ENCODE results near the gene AADAC.
A peak's percentile ranks its signal among the peaks of the same experiment; 100 is the strongest.

The AADAC gene

GRCh38 chr3:151818361-151818760, 4.4 kb downstream of the AADAC start:
- TF ChIP-seq CTCF (conservative IDR thresholded peaks at IDR 0.05), result no peak
- H3K27ac ChIP-seq, result no peak overlapping the region

GRCh38 chr3:151819910-151820309, 6.0 kb downstream of the AADAC start:
- H3K27ac ChIP-seq, result no peak overlapping the region
- no peak for TF ChIP-seq CTCF (conservative IDR thresholded peaks at IDR 0.05)

- TF ChIP-seq CTCF (conservative IDR thresholded peaks at IDR 0.05), result no peak
Observed at GRCh38 chr3:151827816-151828215, 13.9 kb downstream of the AADAC start.

GRCh38 chr3:151835751-151836525, 22.0 kb downstream of the AADAC start:
- no peak overlapping the region for H3K27ac ChIP-seq
- TF ChIP-seq CTCF (conservative IDR thresholded peaks at IDR 0.05), result no peak

More at GRCh38 chr3:151827816-151828215, 13.9 kb downstream of the AADAC start:
- H3K27ac ChIP-seq, result no peak overlapping the region

DNA sequence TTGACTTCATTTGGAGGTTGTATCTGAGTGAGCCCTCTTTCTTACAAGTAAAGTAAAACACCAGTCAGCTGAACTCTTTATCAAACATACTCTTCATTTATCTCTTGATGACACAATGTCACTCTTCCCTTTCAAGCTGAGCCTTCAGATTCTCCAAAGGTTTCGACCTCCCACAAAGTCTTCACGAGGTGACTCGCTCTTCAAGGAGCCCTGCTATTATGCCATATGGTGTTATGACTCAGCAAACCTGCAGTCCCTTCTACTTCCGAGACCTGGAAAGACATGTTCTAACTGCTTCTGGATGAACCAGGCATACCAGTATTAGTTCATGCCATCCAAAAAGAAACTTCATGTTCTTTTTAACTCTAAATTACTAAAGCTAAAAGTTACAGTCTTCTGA, 23.1 kb downstream of the AADAC start:
- no peak for TF ChIP-seq CTCF (conservative IDR thresholded peaks at IDR 0.05)
- no peak overlapping the region for H3K27ac ChIP-seq

GRCh38 chr3:151838574-151839312, 24.8 kb downstream of the AADAC start:
- TF ChIP-seq CTCF (conservative IDR thresholded peaks at IDR 0.05), result peak; percentile 84
- no peak overlapping the region for H3K27ac ChIP-seq

- TF ChIP-seq CTCF (conservative IDR thresholded peaks at IDR 0.05), result peak; percentile 34
- no peak overlapping the region for H3K27ac ChIP-seq
Observed at GRCh38 chr3:151839313-151839631, 25.4 kb downstream of the AADAC start.

Data from VCaP (cell line).